NB4 (cell line): ENCODE results near the gene TGFBR1.

Experiments used
- MYC ChIP-seq: IDR thresholded peaks from 2 replicates; pipeline ENCODE4 v1.6.1; 2011; ENCODE audit warnings: low read depth, low read length
- POLR2A ChIP-seq: IDR thresholded peaks from 2 replicates; pipeline ENCODE4 v1.6.1; 2011; ENCODE audit warnings: mild to moderate bottlenecking; ENCODE audit not compliant: insufficient read length; ENCODE audit errors: extremely low read depth
- TF ChIP-seq, protein P1 (sequence below): IDR thresholded peaks from one replicate; pipeline ENCODE4 v1.5.1; 2012; ENCODE audit warnings: low read depth, low read length
- TF ChIP-seq, protein P2 (sequence below): IDR thresholded peaks from 2 replicates; pipeline ENCODE4 v1.6.1; 2011; ENCODE audit warnings: low read depth, low read length

DNA sequence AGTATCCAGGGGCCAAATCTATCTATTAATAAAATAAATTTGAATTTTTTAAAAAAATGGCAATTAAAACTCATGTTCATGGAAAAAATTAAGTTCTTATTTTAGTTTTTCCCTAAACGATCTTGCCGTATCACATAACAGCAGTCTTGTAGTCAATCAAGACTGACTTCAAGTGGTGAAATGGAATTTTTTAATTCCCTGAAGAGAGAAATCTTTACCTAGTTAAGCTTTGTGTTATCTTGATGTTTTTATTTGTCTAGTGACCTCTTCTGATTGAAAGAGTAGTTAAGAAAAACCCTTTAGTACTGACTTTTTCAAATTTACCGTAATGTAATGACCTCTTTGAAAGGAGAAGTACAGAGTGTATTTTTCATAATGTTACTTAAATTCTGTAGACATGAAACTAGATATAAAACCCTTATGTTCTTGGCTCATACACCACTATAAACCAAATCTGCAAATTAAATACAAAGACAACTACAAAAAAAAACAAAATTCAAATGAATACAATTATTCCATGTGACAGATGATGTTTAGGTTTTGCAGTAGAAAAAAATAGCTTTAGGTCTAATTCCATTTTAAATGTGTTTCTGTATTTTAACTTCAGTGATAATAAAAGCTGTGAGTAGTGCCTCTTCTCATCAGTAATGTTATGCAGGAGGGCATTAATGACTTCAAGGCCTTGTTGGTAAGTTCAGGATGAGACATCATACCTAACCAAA is 19.8 kb downstream of the TGFBR1 start:
- TF ChIP-seq, protein P1, sequence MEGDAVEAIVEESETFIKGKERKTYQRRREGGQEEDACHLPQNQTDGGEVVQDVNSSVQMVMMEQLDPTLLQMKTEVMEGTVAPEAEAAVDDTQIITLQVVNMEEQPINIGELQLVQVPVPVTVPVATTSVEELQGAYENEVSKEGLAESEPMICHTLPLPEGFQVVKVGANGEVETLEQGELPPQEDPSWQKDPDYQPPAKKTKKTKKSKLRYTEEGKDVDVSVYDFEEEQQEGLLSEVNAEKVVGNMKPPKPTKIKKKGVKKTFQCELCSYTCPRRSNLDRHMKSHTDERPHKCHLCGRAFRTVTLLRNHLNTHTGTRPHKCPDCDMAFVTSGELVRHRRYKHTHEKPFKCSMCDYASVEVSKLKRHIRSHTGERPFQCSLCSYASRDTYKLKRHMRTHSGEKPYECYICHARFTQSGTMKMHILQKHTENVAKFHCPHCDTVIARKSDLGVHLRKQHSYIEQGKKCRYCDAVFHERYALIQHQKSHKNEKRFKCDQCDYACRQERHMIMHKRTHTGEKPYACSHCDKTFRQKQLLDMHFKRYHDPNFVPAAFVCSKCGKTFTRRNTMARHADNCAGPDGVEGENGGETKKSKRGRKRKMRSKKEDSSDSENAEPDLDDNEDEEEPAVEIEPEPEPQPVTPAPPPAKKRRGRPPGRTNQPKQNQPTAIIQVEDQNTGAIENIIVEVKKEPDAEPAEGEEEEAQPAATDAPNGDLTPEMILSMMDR: no peak
- TF ChIP-seq, protein P2, sequence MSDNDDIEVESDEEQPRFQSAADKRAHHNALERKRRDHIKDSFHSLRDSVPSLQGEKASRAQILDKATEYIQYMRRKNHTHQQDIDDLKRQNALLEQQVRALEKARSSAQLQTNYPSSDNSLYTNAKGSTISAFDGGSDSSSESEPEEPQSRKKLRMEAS: no peak
- TF ChIP-seq POLR2A (no peak), MYC (no peak)
